Fibroblast of villous mesenchyme (primary cell): ENCODE measurements around the gene TNS3. TPM values are rescaled to one million over a fixed set of nuclear protein-coding genes. Genes with fewer than 3 reads are reported as not detected.
A peak's percentile ranks its signal among the peaks of the same experiment; 100 is the strongest.

Experiments
- DNase-seq: peaks from one replicate; pipeline ENCODE4 v3.0.0-alpha.2; 2010; ENCODE audit warnings: low read depth
- H3K4me3 ChIP-seq: 2 replicates; pipeline ENCODE4 v1.5.1; 2011; ENCODE audit warnings: low read depth, mild to moderate bottlenecking, low read length
- total RNA-seq: library from RNA; depleted of rRNA; stranded (reverse); fragments of >200 nt; gene quantifications from 2 replicates; pipeline ENCODE4 v1.2.3, GENCODE V29; 2012
- TF ChIP-seq, protein P1 (sequence below): IDR thresholded peaks from 2 replicates; pipeline ENCODE4 v1.5.1; 2012; ENCODE audit warnings: low read depth, mild to moderate bottlenecking, low read length; ENCODE audit not compliant: insufficient read depth

The TNS3 gene
- total RNA-seq: 120 and 202 TPM in 2 replicates

DNA sequence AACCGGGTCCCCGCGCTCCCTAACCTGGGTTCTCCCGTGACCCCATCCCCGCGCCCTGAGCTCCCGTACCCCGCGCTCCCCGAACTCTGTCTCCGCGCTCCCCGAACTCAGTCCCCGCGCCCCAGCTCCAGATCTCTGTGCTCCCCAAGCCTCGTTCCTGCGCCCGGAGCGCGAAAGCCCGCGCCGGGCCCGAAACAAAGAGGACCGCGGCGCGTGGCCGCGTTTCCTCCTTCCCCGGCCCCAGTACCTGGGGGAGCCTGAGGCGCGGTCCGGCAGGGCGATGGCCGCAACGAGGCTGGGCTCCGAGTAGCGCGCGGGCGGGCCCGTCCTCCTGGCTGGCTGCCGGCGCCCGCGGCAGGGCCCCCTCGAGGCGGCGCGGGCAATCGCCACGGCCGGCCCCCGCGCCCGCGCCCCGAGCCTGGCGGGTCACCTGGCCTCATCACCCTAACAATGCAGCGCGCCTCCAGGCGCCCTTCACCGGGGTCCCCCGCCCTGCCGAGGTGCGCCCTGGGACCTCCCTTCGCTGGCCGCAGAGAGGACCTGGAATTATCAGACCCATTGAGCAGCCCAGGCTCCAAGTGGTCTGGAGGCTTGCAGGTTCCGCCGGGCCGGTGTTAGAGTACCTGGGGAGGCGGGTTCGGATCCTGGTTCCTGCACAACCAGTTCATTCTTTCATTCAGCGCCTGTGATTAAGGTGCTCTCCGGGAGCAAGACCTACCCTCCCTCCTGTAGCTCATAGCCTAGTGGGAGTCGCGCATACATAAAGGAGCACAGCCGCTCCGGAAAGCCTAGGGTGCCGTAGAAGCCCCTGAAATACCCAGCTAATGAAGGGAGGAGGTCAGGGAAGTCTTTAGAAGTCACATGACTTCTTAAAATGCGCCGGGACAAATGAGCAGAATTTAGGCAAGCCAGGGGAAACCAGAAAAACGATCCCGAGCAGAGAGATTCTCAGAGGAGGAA lies at the start of gene TNS3:
TSS of gene TNS3 (minus strand) at position 308 of the 960 bp plus-strand sequence. CDS start 142,475 bp downstream, outside the sequence.
- TF ChIP-seq, protein P1, sequence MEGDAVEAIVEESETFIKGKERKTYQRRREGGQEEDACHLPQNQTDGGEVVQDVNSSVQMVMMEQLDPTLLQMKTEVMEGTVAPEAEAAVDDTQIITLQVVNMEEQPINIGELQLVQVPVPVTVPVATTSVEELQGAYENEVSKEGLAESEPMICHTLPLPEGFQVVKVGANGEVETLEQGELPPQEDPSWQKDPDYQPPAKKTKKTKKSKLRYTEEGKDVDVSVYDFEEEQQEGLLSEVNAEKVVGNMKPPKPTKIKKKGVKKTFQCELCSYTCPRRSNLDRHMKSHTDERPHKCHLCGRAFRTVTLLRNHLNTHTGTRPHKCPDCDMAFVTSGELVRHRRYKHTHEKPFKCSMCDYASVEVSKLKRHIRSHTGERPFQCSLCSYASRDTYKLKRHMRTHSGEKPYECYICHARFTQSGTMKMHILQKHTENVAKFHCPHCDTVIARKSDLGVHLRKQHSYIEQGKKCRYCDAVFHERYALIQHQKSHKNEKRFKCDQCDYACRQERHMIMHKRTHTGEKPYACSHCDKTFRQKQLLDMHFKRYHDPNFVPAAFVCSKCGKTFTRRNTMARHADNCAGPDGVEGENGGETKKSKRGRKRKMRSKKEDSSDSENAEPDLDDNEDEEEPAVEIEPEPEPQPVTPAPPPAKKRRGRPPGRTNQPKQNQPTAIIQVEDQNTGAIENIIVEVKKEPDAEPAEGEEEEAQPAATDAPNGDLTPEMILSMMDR: peak; percentile 12
- DNase-seq: peak; percentile 56
- H3K4me3 ChIP-seq: peak within 1 kb of the TSS; percentile 96

DNA sequence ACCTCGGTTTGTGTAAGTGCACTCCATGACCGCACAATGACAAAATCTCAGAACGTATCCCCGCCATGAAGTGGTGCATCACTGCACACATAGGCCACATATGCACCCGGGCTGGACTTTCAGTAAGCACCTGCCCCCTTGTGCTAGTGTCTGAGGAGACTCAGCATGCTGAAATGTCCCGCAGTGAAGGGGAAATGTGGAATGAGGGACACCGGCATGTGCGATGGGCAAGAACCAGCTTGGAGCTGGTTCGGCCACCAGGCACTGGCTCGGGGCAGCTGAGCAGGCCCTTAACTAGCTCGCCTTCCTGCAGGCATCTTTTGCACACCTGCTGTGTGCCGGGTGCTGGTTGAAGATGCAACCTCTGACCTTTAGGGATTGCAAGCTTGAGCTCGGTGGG lies 49.8 kb upstream of the TNS3 start:
- H3K4me3 ChIP-seq: no peak overlapping the region
- TF ChIP-seq, protein P1: no peak
- DNase-seq: no peak

DNA sequence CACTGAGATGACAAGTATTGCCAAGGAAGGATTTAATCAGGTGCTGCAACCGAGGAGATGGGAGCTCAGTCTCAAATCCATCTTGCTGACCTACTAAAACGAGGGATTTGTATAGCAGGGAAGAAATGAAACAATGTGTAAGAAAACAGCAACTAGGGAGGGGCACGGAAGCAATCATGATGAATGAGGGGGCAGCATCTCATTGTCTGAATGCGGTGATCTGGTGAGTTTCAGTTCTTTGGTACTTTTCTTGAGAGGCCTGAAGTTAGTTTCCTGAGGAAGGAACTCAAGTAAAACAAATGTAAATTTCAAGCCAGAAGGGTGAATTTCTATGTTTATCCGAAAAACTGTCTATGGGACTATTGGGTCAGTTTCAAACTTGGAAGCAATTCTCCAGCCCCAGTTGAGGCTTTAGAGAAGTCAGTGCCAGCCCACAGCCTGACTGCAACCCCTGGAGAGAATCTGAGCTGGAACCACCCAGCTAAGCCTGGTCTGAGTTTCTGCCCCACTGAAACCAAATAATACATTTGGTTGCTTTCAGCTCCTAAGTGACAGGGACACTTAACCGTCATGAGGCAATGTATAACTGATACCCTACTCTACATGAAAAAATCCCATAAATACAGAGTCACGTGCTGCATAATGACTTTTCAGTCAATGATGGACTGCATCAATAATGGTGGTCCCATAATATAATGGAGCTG lies 45.8 kb upstream of the TNS3 start:
- H3K4me3 ChIP-seq: no peak overlapping the region
- TF ChIP-seq, protein P1: no peak
- no peak for DNase-seq

DNA sequence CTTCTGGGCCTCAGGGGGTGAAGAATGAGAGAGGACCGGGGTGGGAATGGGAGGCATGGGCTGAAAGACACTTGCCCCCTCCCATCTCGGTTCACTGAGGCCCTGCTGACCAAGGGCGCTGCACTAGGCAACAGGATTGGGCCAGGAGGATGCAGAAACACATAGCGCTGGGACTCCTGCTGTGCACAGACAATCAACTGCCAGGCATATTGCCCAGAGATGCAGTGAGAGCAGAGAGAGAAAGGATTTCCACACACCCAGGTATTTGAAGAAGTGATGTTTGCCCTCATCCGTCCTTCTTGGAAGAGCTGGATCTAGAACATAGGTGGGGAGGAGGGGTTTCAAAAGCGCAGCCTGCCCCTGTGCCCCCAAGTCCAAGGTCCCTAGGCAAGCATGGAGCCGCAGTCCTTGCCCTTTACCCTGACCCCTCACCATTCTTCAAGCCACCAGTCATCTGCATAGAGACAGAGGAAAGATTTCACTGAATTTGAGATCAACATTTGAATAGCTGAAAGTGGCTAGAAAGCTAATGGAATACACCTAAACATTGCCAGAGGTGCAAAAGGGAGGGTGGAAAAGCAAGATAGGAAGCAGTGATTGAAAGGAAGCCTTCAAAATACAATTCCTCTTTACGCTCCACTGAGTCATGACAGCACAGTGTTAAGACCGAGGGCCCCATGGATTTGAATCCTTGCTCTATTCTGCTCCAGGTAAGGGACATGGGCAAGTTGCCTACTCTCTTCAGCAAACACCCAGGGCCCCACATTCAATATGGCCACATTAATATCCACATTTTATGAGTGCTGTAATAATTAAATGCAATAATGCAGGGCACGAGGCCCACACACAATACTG lies 44.2 kb upstream of the TNS3 start:
- TF ChIP-seq, protein P1: no peak
- H3K4me3 ChIP-seq: no peak overlapping the region
- DNase-seq: no peak

DNA sequence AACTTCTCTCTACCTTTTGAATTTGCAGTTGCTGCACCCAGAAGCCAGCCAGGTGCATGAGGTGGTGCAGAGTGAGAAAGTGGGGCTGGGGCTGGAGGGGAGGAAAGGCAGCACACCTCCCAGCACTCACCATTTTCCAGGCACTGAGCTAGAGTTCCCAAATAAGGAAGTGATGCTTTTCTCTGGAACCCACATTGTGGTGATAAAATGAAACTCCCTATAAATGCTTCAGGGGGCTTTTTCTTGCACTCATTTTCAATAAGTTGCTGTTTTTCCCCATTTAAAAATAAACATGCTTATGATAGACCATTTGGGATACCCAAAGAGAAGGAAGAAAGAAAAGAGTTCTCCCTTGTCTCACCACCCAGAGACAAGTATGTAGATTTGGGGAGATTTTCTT lies 42.8 kb upstream of the TNS3 start:
- H3K4me3 ChIP-seq: no peak overlapping the region
- no peak for DNase-seq
- TF ChIP-seq, protein P1: no peak

DNA sequence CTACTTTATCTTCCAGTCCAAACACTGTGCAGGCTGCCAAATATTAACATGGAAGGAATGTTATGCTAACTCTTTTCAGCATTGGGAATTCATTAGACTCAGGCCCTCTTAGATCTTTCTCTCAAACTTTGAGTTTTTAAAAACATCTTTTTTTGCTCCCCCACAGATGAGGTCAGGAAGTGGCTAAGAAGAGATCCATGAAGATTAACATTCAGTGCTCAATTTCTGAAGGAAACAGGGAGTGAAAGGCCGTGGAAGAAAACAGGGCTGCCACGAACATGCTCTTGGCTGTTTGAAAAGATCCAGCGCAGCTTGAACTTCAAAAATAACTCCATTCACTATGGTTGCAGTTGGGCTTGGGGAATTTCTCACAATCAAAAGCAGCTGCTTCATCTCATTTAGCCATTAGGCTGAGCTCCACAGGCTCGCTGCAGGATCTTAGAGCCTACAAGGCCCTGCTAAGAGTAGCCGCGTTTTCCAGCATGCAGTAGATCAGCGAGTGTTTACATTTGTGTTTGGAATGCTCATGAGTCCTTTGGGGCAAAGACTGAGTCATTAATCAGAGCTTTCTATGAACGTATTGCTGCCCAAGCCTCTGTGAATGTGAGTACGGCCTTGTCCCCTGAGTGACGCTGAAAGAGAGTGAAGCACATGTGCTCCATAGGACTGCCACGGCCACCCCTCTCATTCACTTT lies 41.2 kb upstream of the TNS3 start:
- peak; percentile 97 for DNase-seq
- TF ChIP-seq, protein P1: no peak
- no peak overlapping the region for H3K4me3 ChIP-seq
